HCT116 (cell line): ENCODE results near the gene SPI1. TPM values are rescaled to one million over a fixed set of nuclear protein-coding genes. Genes with fewer than 3 reads are reported as not detected.

Source experiments
- ATAC-seq: fragments of 200-7000 bp; cut with Tn5 transposase; 2 replicates; pipeline ENCODE4 v1.9.1; 2020; ENCODE audit warnings: mild to moderate bottlenecking, moderate library complexity
- BruUV-seq: library from RNA; stranded (reverse); fragments of 400-500 nt; replicated peaks from 2 replicates; lab custom pipeline; 2021; lab: Mats Ljungman, UMichigan
- CTCF ChIA-PET: fragments of 300-600 bp; sonication (Branson Sonifier 250); formaldehyde crosslinking; loops from one replicate; lab custom pipeline; 2021; ENCODE audit warnings: antibody characterized with exemption; lab: Charles Lee
- POLR2A ChIA-PET: fragments of 300-600, 350-600 bp; sonication (Branson Sonifier 250); formaldehyde crosslinking; loops from one replicate; lab custom pipeline; 2021; ENCODE audit warnings: antibody characterized with exemption; lab: Charles Lee
- RAD21 ChIA-PET, 2 experiments: fragments of 300-600 bp; sonication (Branson Sonifier 250); formaldehyde crosslinking; loops; one replicate each; lab custom pipeline; 2023; ENCODE audit warnings: low total read pairs in 2 of 2; ENCODE audit not compliant: uncharacterized antibody in 2 of 2, unreplicated experiment in 2 of 2, low non-redundant PET in 1 of 2; lab: Charles Lee
- DNase-seq: peaks from one replicate; pipeline ENCODE4 v3.0.0-alpha.2; 2010; ENCODE audit warnings: low read depth, low spot score
- H2AFZ ChIP-seq: fragments of 200-600 bp; shearing (Covaris generic), sonication (generic); 2 replicates; pipeline ENCODE4 v1.6.1; 2017; ENCODE audit warnings: low read depth, mixed run types, mixed read lengths, antibody characterized with exemption, low read length; ENCODE audit not compliant: poor library complexity, severe bottlenecking
- H3K27ac ChIP-seq: 2 replicates; pipeline ENCODE4 v1.5.1; 2012; ENCODE audit warnings: low read depth, low read length
- H3K27me3 ChIP-seq: fragments of 200-600 bp; sonication (generic); 2 replicates; pipeline ENCODE4 v1.6.1; 2016; ENCODE audit warnings: mixed run types, low read length, mixed read lengths; ENCODE audit not compliant: insufficient read depth
- H3K36me3 ChIP-seq, 2 experiments: fragments of 200-500 bp in 1 of 2; fragments of 200-600 bp in 1 of 2; sonication (Bioruptor generic) in 1 of 2; sonication (generic) in 1 of 2; 2 replicates each; pipeline versions ENCODE4 v1.5.1 to v1.6.1; 2014 to 2016; ENCODE audit warnings: low read length in 2 of 2, inconsistent platforms in 1 of 2, mixed read lengths in 1 of 2, mixed run types in 1 of 2; ENCODE audit not compliant: insufficient read depth in 2 of 2, control insufficient read depth in 1 of 2
- H3K4me1 ChIP-seq, 2 experiments: fragments of 200-600 bp in 1 of 2; sonication (generic) in 1 of 2; 2 replicates each; pipeline versions ENCODE4 v1.5.1 to v1.6.1; 2012 to 2017; ENCODE audit warnings: low read length in 2 of 2, inconsistent platforms in 1 of 2, mild to moderate bottlenecking in 1 of 2, mixed read lengths in 1 of 2, mixed run types in 1 of 2, moderate library complexity in 1 of 2; ENCODE audit not compliant: insufficient read depth in 2 of 2, control insufficient read depth in 1 of 2
- H3K4me2 ChIP-seq: fragments of 200-600 bp; sonication (generic); 2 replicates; pipeline ENCODE4 v1.6.1; 2017; ENCODE audit warnings: mixed run types, low read length, mixed read lengths
- H3K4me3 ChIP-seq, 2 experiments: fragments of 200-600 bp in 1 of 2; sonication (generic) in 1 of 2; replicated peaks in 1 of 2; 2 replicates each; pipeline ENCODE4 v1.5.1; 2011 to 2016; ENCODE audit warnings: low read length in 2 of 2, control low read depth in 1 of 2, low read depth in 1 of 2, mild to moderate bottlenecking in 1 of 2, mixed read lengths in 1 of 2, mixed run types in 1 of 2
- H3K79me2 ChIP-seq: fragments of 200-600 bp; sonication (generic); 2 replicates; pipeline ENCODE4 v1.6.1; 2017; ENCODE audit warnings: mild to moderate bottlenecking, mixed run types, low read length, moderate library complexity, mixed read lengths; ENCODE audit not compliant: insufficient read depth
- H3K9ac ChIP-seq: fragments of 200-600 bp; sonication (generic); 2 replicates; pipeline ENCODE4 v1.6.1; 2016; ENCODE audit warnings: low read length, mixed read lengths
- H3K9me2 ChIP-seq: fragments of 200-600 bp; sonication (generic), shearing (Covaris generic); 2 replicates; pipeline ENCODE4 v1.6.1; 2017; ENCODE audit warnings: mixed run types, mild to moderate bottlenecking, moderate library complexity; ENCODE audit not compliant: insufficient read depth
- H3K9me3 ChIP-seq, 2 experiments: fragments of 200-500 bp in 1 of 2; fragments of 200-600 bp in 1 of 2; sonication (Bioruptor generic) in 1 of 2; sonication (generic) in 1 of 2; 2 replicates each; pipeline ENCODE4 v1.6.1; 2014 to 2017; ENCODE audit warnings: low read length in 2 of 2, mixed read lengths in 2 of 2, inconsistent platforms in 1 of 2, low read depth in 1 of 2, mild to moderate bottlenecking in 1 of 2, mixed run types in 1 of 2, moderate library complexity in 1 of 2; ENCODE audit not compliant: control insufficient read depth in 1 of 2, insufficient read depth in 1 of 2
- H4K20me1 ChIP-seq: fragments of 200-600 bp; sonication (generic), shearing (Covaris generic); 2 replicates; pipeline ENCODE4 v1.6.1; 2017; ENCODE audit warnings: mixed run types, mild to moderate bottlenecking, moderate library complexity; ENCODE audit not compliant: insufficient read depth
- CEBPB ChIP-seq: IDR thresholded peaks from 2 replicates; pipeline ENCODE4 v1.6.1; 2012; ENCODE audit warnings: low read depth
- ELF1 ChIP-seq: IDR thresholded peaks from 2 replicates; pipeline ENCODE4 v1.6.1; 2012; ENCODE audit warnings: low read depth, borderline replicate concordance
- EZH2 ChIP-seq: fragments of 200-600 bp; sonication (generic); IDR thresholded peaks from 2 replicates; pipeline ENCODE4 v1.6.1; 2017; ENCODE audit warnings: antibody characterized with exemption, mixed run types
- EZH2phosphoT487 ChIP-seq: fragments of 200-600 bp; IDR thresholded peaks from 2 replicates; pipeline ENCODE4 v1.6.1; 2018; ENCODE audit warnings: antibody characterized with exemption, borderline replicate concordance
- FOSL1 ChIP-seq: IDR thresholded peaks from 2 replicates; pipeline ENCODE4 v1.6.1; 2012; ENCODE audit warnings: low read depth
- POLR2A ChIP-seq: IDR thresholded peaks from 2 replicates; pipeline ENCODE4 v1.7.0; 2011; ENCODE audit warnings: borderline replicate concordance; ENCODE audit not compliant: insufficient read depth, insufficient read length; ENCODE audit errors: extremely low read depth
- SIN3A ChIP-seq: IDR thresholded peaks from 2 replicates; pipeline ENCODE4 v1.6.1; 2012; ENCODE audit warnings: low read depth
- SRF ChIP-seq: IDR thresholded peaks from 2 replicates; pipeline ENCODE4 v1.6.1; 2012; ENCODE audit warnings: low read depth
- intact Hi-C: fragments of 100-400 bp; cut with micrococcal nuclease; formaldehyde crosslinking; loops from 2 replicates; pipeline ENCODE4 v1.10.0; 2022
- total RNA-seq: library from RNA; stranded (reverse); gene quantifications from one replicate; pipeline ENCODE4 v1.2.1, GENCODE V29; 2021; ENCODE audit not compliant: unreplicated experiment
- TF ChIP-seq, protein P1 (sequence below): IDR thresholded peaks from 2 replicates; pipeline ENCODE4 v1.6.1; 2012
- TF ChIP-seq, protein P2 (sequence below): IDR thresholded peaks from 2 replicates; pipeline ENCODE4 v1.6.1; 2011; ENCODE audit warnings: mild to moderate bottlenecking, low read length, moderate library complexity; ENCODE audit not compliant: insufficient replicate concordance; ENCODE audit errors: extremely low read depth

Gene SPI1
- total RNA-seq, 1 experiment from 2014 or later, result 0.32 TPM

DNA sequence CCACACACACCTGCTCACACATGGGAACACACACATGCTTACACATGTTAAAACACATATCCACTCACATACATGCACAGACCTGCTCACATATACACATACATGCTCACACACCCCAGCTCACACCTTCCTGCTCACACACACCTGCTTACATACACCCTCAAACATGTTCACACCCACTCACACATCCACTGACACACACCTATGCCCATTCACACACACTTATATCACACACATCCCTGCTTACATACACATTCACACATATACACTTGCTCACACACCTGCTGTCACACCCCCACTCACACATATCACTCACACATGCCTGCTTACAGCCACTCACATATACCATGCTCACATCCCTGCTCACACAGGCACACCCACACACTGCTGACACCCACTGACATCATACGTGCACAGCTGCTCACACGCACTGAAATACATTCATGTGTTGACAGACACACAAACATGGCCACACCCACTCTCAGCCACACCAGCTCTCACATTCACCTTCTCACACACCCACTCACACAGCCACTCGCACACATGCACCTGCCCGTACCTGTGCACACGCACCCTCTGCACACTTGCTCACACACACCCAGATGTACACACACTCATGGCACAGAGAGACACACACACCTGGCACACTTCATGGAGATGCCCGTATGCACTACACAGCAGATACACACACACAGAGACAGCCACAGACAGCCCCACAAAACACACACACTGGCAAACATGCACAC, 20.2 kb downstream of the SPI1 start:
- no peaks in the 10 kb centered on the region for H3K9me3 ChIP-seq
- DNase-seq (no peak), ATAC-seq (no peak)
- H3K4me2 ChIP-seq, result no peak overlapping the region
- POLR2A ChIA-PET, result no interaction called here
- no peak for TF ChIP-seq SIN3A
- TF ChIP-seq POLR2A, result no peak
- no peak for TF ChIP-seq EZH2phosphoT487
- TF ChIP-seq FOSL1, result no peak
- no peak for TF ChIP-seq EZH2
- H3K4me1 ChIP-seq, result peaks cover 0 to 13% of the 10 kb centered on the region in 2 experiments; a peak in 2 of 4 replicates
- no peaks in the 10 kb centered on the region for H3K36me3 ChIP-seq
- H3K9ac ChIP-seq, result no peak overlapping the region
- no peak overlapping the region for H3K4me3 ChIP-seq
- no peaks in the 10 kb centered on the region for H3K9me2 ChIP-seq
- no TSS peak for BruUV-seq
- RAD21 ChIA-PET, result no interaction called here
- CTCF ChIA-PET, result no interaction called here
- H4K20me1 ChIP-seq, result no peaks in the 10 kb centered on the region
- H3K27me3 ChIP-seq, result no peaks in the 10 kb centered on the region
- intact Hi-C loops, result loop anchor here (10.0 kb wide), 1 partner anchor 103 kb away; the partner anchor contains the start of gene NR1H3
- no peak overlapping the region for H3K27ac ChIP-seq
- no peak overlapping the region for H2AFZ ChIP-seq
- H3K79me2 ChIP-seq, result no peaks in the 10 kb centered on the region

- intact Hi-C loops, result loop anchor here (10.0 kb wide), 1 partner anchor 102 kb away; the partner anchor contains the start of gene NR1H3
- Histone ChIP-seq H3K9me3 (no peaks in the 10 kb centered on the region), H3K4me1 (peaks cover 0 to 13% of the 10 kb centered on the region in 2 experiments; a peak in 2 of 4 replicates), H2AFZ (no peak overlapping the region), H3K27me3 (no peaks in the 10 kb centered on the region), H3K9ac (no peak overlapping the region), H3K4me3 (no peak overlapping the region), H3K9me2 (no peaks in the 10 kb centered on the region), H3K36me3 (no peaks in the 10 kb centered on the region), H3K27ac (no peak overlapping the region), H3K4me2 (no peak overlapping the region), H4K20me1 (no peaks in the 10 kb centered on the region), H3K79me2 (no peaks in the 10 kb centered on the region)
- POLR2A ChIA-PET, result no interaction called here
- CTCF ChIA-PET, result no interaction called here
- BruUV-seq, result no TSS peak
- DNase-seq, result no peak
- ATAC-seq, result no peak
- RAD21 ChIA-PET, result no interaction called here
- TF ChIP-seq SRF, result no peak
- TF ChIP-seq, protein P1, sequence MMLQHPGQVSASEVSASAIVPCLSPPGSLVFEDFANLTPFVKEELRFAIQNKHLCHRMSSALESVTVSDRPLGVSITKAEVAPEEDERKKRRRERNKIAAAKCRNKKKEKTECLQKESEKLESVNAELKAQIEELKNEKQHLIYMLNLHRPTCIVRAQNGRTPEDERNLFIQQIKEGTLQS, result no peak
- no peak for TF ChIP-seq ELF1
- TF ChIP-seq POLR2A, result no peak
- TF ChIP-seq CEBPB, result no peak
- TF ChIP-seq, protein P2, sequence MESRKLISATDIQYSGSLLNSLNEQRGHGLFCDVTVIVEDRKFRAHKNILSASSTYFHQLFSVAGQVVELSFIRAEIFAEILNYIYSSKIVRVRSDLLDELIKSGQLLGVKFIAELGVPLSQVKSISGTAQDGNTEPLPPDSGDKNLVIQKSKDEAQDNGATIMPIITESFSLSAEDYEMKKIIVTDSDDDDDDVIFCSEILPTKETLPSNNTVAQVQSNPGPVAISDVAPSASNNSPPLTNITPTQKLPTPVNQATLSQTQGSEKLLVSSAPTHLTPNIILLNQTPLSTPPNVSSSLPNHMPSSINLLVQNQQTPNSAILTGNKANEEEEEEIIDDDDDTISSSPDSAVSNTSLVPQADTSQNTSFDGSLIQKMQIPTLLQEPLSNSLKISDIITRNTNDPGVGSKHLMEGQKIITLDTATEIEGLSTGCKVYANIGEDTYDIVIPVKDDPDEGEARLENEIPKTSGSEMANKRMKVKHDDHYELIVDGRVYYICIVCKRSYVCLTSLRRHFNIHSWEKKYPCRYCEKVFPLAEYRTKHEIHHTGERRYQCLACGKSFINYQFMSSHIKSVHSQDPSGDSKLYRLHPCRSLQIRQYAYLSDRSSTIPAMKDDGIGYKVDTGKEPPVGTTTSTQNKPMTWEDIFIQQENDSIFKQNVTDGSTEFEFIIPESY, result no peak
Observed at GRCh38 chr11:47356998-47357329, 21.4 kb downstream of the SPI1 start.
